SK-N-SH treated with all-trans-retinoic acid at 6 μM for 48 hours (cell line): ENCODE measurements around the gene DIRAS1.

ENCODE experiments used
- ATAC-seq: fragments of 200-7000 bp; cut with Tn5 transposase; 3 replicates; pipeline ENCODE4 v1.9.1; 2020; ENCODE audit warnings: mild to moderate bottlenecking, moderate library complexity
- ARNTL ChIP-seq: fragments of 450-650 bp; formaldehyde crosslinking; IDR thresholded peaks from 2 replicates; pipeline ENCODE4 v1.5.0; 2020; ENCODE audit warnings: low read depth, mild to moderate bottlenecking, moderate library complexity, borderline replicate concordance
- BACH2 ChIP-seq: fragments of 250-450 bp; sonication (Bioruptor Pico); IDR thresholded peaks from 2 replicates; pipeline ENCODE4 v1.9.0; 2021; ENCODE audit warnings: mild to moderate bottlenecking, borderline replicate concordance
- CREB5 ChIP-seq: fragments of 250-450 bp; sonication (Bioruptor Pico); IDR thresholded peaks from 2 replicates; pipeline ENCODE4 v1.5.1; 2020; ENCODE audit warnings: low read depth, mild to moderate bottlenecking, moderate library complexity
- CSDC2 ChIP-seq: fragments of 250-450 bp; sonication (Bioruptor Pico); IDR thresholded peaks from 2 replicates; pipeline ENCODE4 v1.5.0; 2020; ENCODE audit warnings: mild to moderate bottlenecking, moderate library complexity
- CSRNP3 ChIP-seq: fragments of 250-450 bp; sonication (Bioruptor Pico); IDR thresholded peaks from 2 replicates; pipeline ENCODE4 v1.5.1; 2021; ENCODE audit warnings: mild to moderate bottlenecking, moderate library complexity
- ESRRG ChIP-seq: fragments of 250-450 bp; sonication (Bioruptor Pico); IDR thresholded peaks from 2 replicates; pipeline ENCODE4 v1.6.1; 2021; ENCODE audit warnings: mild to moderate bottlenecking
- GLIS3 ChIP-seq: fragments of 250-450 bp; sonication (Bioruptor Pico); IDR thresholded peaks from 2 replicates; pipeline ENCODE4 v1.5.0; 2020; ENCODE audit warnings: mild to moderate bottlenecking, moderate library complexity
- OSR1 ChIP-seq: fragments of 250-450 bp; sonication (Bioruptor Pico); IDR thresholded peaks from 2 replicates; pipeline ENCODE4 v1.8.0; 2022; ENCODE audit warnings: moderate library complexity, mild to moderate bottlenecking, inconsistent platforms
- PATZ1 ChIP-seq: fragments of 250-450 bp; sonication (Bioruptor Pico); IDR thresholded peaks from 2 replicates; pipeline ENCODE4 v1.8.0; 2020; ENCODE audit warnings: mild to moderate bottlenecking, moderate library complexity, borderline replicate concordance
- PPARA ChIP-seq: fragments of 250-450 bp; sonication (Bioruptor Pico); IDR thresholded peaks from 2 replicates; pipeline ENCODE4 v1.5.0; 2020; ENCODE audit warnings: mild to moderate bottlenecking, borderline replicate concordance
- RARB ChIP-seq: fragments of 250-450 bp; sonication (Bioruptor Pico); IDR thresholded peaks from 2 replicates; pipeline ENCODE4 v1.8.0; 2021; ENCODE audit warnings: mild to moderate bottlenecking, moderate library complexity
- SNAI2 ChIP-seq: fragments of 250-450 bp; sonication (Bioruptor Pico); IDR thresholded peaks from 2 replicates; pipeline ENCODE4 v1.5.0; 2020; ENCODE audit warnings: mild to moderate bottlenecking, moderate library complexity
- TCF4 ChIP-seq: fragments of 250-450 bp; sonication (Bioruptor Pico); IDR thresholded peaks from 2 replicates; pipeline ENCODE4 v1.8.0; 2021; ENCODE audit warnings: mild to moderate bottlenecking, moderate library complexity, borderline replicate concordance
- TOX ChIP-seq: fragments of 250-450 bp; sonication (Bioruptor Pico); IDR thresholded peaks from 2 replicates; pipeline ENCODE4 v1.8.0; 2021; ENCODE audit warnings: mild to moderate bottlenecking, moderate library complexity, borderline replicate concordance
- TSHZ2 ChIP-seq: fragments of 250-450 bp; sonication (Bioruptor Pico); IDR thresholded peaks from 2 replicates; pipeline ENCODE4 v1.5.0; 2020; ENCODE audit warnings: mild to moderate bottlenecking, moderate library complexity
- ZC3H10 ChIP-seq: fragments of 250-450 bp; sonication (Bioruptor Pico); IDR thresholded peaks from 2 replicates; pipeline ENCODE4 v1.5.1; 2021; ENCODE audit warnings: mild to moderate bottlenecking, moderate library complexity
- ZFP3 ChIP-seq: fragments of 250-450 bp; sonication (Bioruptor Pico); IDR thresholded peaks from 2 replicates; pipeline ENCODE4 v1.5.0; 2020; ENCODE audit warnings: mild to moderate bottlenecking, moderate library complexity
- ZNF565 ChIP-seq: fragments of 450-650 bp; formaldehyde crosslinking; conservative IDR thresholded peaks from 2 replicates; pipeline ENCODE4 v1.5.0; 2020; ENCODE audit warnings: low read depth, mild to moderate bottlenecking, moderate library complexity
- ZNF8 ChIP-seq: fragments of 450-650 bp; formaldehyde crosslinking; IDR thresholded peaks from 2 replicates; pipeline ENCODE4 v1.5.0; 2020; ENCODE audit warnings: mild to moderate bottlenecking, moderate library complexity

The DIRAS1 gene

GRCh38 chr19:2766594-2767372 is 45.6 kb upstream of the DIRAS1 start:
- no peak for ATAC-seq
- TF ChIP-seq TOX (no peak), BACH2 (no peak), PPARA (CRISPR knock-in tag) (no peak), ZNF565 (CRISPR knock-in tag) (no peak), PATZ1 (CRISPR knock-in tag) (no peak)

GRCh38 chr19:2765376-2765775 is 44.2 kb upstream of the DIRAS1 start:
- TF ChIP-seq CSRNP3 (no peak), TSHZ2 (CRISPR knock-in tag) (no peak), PATZ1 (CRISPR knock-in tag) (no peak), ZNF8 (no peak), CREB5 (no peak), BACH2 (no peak), ZC3H10 (CRISPR knock-in tag) (no peak), PPARA (CRISPR knock-in tag) (no peak), CSDC2 (CRISPR knock-in tag) (no peak), SNAI2 (no peak), RARB (no peak), ESRRG (CRISPR knock-in tag) (no peak), ARNTL (CRISPR knock-in tag) (no peak), ZFP3 (CRISPR knock-in tag) (no peak)
- no peak for ATAC-seq

- ATAC-seq: no peak
- TF ChIP-seq RARB (no peak), ZNF8 (no peak), ARNTL (CRISPR knock-in tag) (no peak), TCF4 (CRISPR knock-in tag) (no peak), GLIS3 (CRISPR knock-in tag) (no peak), CREB5 (no peak), OSR1 (CRISPR knock-in tag) (no peak), PPARA (CRISPR knock-in tag) (no peak), PATZ1 (CRISPR knock-in tag) (no peak), CSRNP3 (no peak), TSHZ2 (CRISPR knock-in tag) (no peak)
Observed at GRCh38 chr19:2764945-2765344, 43.8 kb upstream of the DIRAS1 start.
